ENCODE data around the gene UBR4. TPM values are rescaled to one million over a fixed set of nuclear protein-coding genes. Genes with fewer than 3 reads are reported as not detected.

The UBR4 gene
- total RNA-seq, 1 experiment from 2014 or later, result 107 TPM

GRCh38 chr1:19081218-19081893, 128.7 kb downstream of the UBR4 start (continued):
- TF ChIP-seq YY1 (IDR thresholded peaks at IDR 0.05; ENCODE audit: extremely low read depth, insufficient replicate concordance, low read depth, low read length), result no peak
- TF ChIP-seq SRF (IDR thresholded peaks at IDR 0.05; ENCODE audit: low read depth), result no peak
- TF ChIP-seq POLR2AphosphoS5 (IDR thresholded peaks at IDR 0.05; ENCODE audit: low read depth, low read length), result no peak

GRCh38 chr1:19080721-19081120, 129.3 kb downstream of the UBR4 start:
- POLR2A ChIA-PET, result no interaction called here
- ATAC-seq, result no peak
- CTCF ChIA-PET, result no interaction called here

GRCh38 chr1:19079541-19080472, 130.3 kb downstream of the UBR4 start:
- no peak for DNase-seq (ENCODE audit: low read depth, low spot score)
- Histone ChIP-seq H3K27ac (ENCODE audit: low read depth, low read length) (no peak overlapping the region), H3K27me3 (ENCODE audit: insufficient read depth, low read length) (no peaks in the 10 kb centered on the region), H3K4me2 (ENCODE audit: low read length) (no peak overlapping the region), H2AFZ (ENCODE audit: low read depth, low read length, poor library complexity, severe bottlenecking) (no peak overlapping the region), H3K9me2 (ENCODE audit: insufficient read depth) (no peaks in the 10 kb centered on the region), H3K36me3 (ENCODE audit: control insufficient read depth in 1 of 2, insufficient read depth in 2 of 2, low read length in 2 of 2) (peaks cover 44 to 83% of the 10 kb centered on the region in 2 experiments), H3K4me1 (ENCODE audit: control insufficient read depth in 1 of 2, insufficient read depth in 2 of 2, low read length in 2 of 2) (peaks cover 0 to 14% of the 10 kb centered on the region in 2 experiments; a peak in 3 of 4 replicates), H3K4me3 (replicated peaks in 1 of 2; ENCODE audit: low read depth in 1 of 2, low read length in 2 of 2) (no peak overlapping the region), H3K9ac (ENCODE audit: low read length) (no peak overlapping the region), H4K20me1 (ENCODE audit: insufficient read depth) (no peaks in the 10 kb centered on the region), H3K9me3 (ENCODE audit: control insufficient read depth in 1 of 2, insufficient read depth in 1 of 2, low read depth in 1 of 2, low read length in 2 of 2) (no peaks in the 10 kb centered on the region), H3K79me2 (ENCODE audit: insufficient read depth, low read length) (no peaks in the 10 kb centered on the region)
- no TSS peak for BruUV-seq (replicated peaks)
- POLR2A ChIA-PET, result no interaction called here
- CTCF ChIA-PET, result no interaction called here
- RAD21 ChIA-PET (ENCODE audit: low non-redundant PET in 1 of 2, low total read pairs in 2 of 2, uncharacterized antibody in 2 of 2, unreplicated experiment in 2 of 2), result no interaction called here
- TF ChIP-seq MAX (IDR thresholded peaks at IDR 0.05), result no peak
- TF ChIP-seq FOSL1 (IDR thresholded peaks at IDR 0.05; ENCODE audit: low read depth), result no peak
- TF ChIP-seq ZFX (IDR thresholded peaks at IDR 0.05), result no peak
- TF ChIP-seq SP1 (IDR thresholded peaks at IDR 0.05; ENCODE audit: low read depth), result no peak
- intact Hi-C loops (cut with micrococcal nuclease), result no loop called here
- ATAC-seq, result no peak

More at GRCh38 chr1:19080721-19081120, 129.3 kb downstream of the UBR4 start:
- Histone ChIP-seq H2AFZ (ENCODE audit: low read depth, low read length, poor library complexity, severe bottlenecking) (no peak overlapping the region), H3K4me1 (ENCODE audit: control insufficient read depth in 1 of 2, insufficient read depth in 2 of 2, low read length in 2 of 2) (peaks cover 0 to 14% of the 10 kb centered on the region in 2 experiments; a peak in 3 of 4 replicates), H3K79me2 (ENCODE audit: insufficient read depth, low read length) (no peaks in the 10 kb centered on the region), H4K20me1 (ENCODE audit: insufficient read depth) (no peaks in the 10 kb centered on the region), H3K4me2 (ENCODE audit: low read length) (no peak overlapping the region), H3K27me3 (ENCODE audit: insufficient read depth, low read length) (no peaks in the 10 kb centered on the region), H3K36me3 (ENCODE audit: control insufficient read depth in 1 of 2, insufficient read depth in 2 of 2, low read length in 2 of 2) (peaks cover 47 to 79% of the 10 kb centered on the region in 2 experiments), H3K4me3 (replicated peaks in 1 of 2; ENCODE audit: low read depth in 1 of 2, low read length in 2 of 2) (no peak overlapping the region), H3K9ac (ENCODE audit: low read length) (no peak overlapping the region), H3K27ac (ENCODE audit: low read depth, low read length) (no peak overlapping the region), H3K9me2 (ENCODE audit: insufficient read depth) (no peaks in the 10 kb centered on the region), H3K9me3 (ENCODE audit: control insufficient read depth in 1 of 2, insufficient read depth in 1 of 2, low read depth in 1 of 2, low read length in 2 of 2) (no peaks in the 10 kb centered on the region)
- no peak for DNase-seq (ENCODE audit: low read depth, low spot score)
- intact Hi-C loops (cut with micrococcal nuclease), result no loop called here
- TF ChIP-seq EGR1 (IDR thresholded peaks at IDR 0.05; ENCODE audit: low read depth), result no peak
- no peak for TF ChIP-seq SRF (IDR thresholded peaks at IDR 0.05; ENCODE audit: low read depth)
- no TSS peak for BruUV-seq (replicated peaks)
- RAD21 ChIA-PET (ENCODE audit: low non-redundant PET in 1 of 2, low total read pairs in 2 of 2, uncharacterized antibody in 2 of 2, unreplicated experiment in 2 of 2), result no interaction called here

Data from HCT116 (cell line).